KMS-11 (cell line): ENCODE data around the gene APPL1.
A peak's percentile ranks its signal among the peaks of the same experiment; 100 is the strongest.

Source experiments
- H2AFZ ChIP-seq: fragments of 200-600 bp; sonication (generic); 2 replicates; pipeline ENCODE4 v1.6.1; 2016; ENCODE audit warnings: antibody characterized with exemption, mixed run types, low read depth
- H3K27ac ChIP-seq: fragments of 200-600 bp; sonication (generic); 2 replicates; pipeline ENCODE4 v1.6.1; 2016; ENCODE audit warnings: mild to moderate bottlenecking, mixed run types
- H3K27me3 ChIP-seq: fragments of 200-600 bp; sonication (generic); 2 replicates; pipeline ENCODE4 v1.6.1; 2017; ENCODE audit warnings: mild to moderate bottlenecking, low read depth, mixed run types, moderate library complexity; ENCODE audit not compliant: insufficient read depth
- H3K36me3 ChIP-seq: fragments of 200-600 bp; sonication (generic); 2 replicates; pipeline ENCODE4 v1.6.1; 2017; ENCODE audit warnings: mild to moderate bottlenecking, mixed run types; ENCODE audit not compliant: insufficient read depth
- H3K4me1 ChIP-seq: fragments of 200-600 bp; sonication (generic); 2 replicates; pipeline ENCODE4 v1.6.1; 2016; ENCODE audit warnings: mild to moderate bottlenecking, low read depth, mixed run types; ENCODE audit not compliant: poor library complexity, severe bottlenecking
- H3K4me2 ChIP-seq: fragments of 200-600 bp; sonication (generic); 2 replicates; pipeline ENCODE4 v1.7.0; 2016; ENCODE audit warnings: mild to moderate bottlenecking, mixed run types
- H3K4me3 ChIP-seq: fragments of 200-600 bp; sonication (generic); IDR thresholded peaks from 2 replicates; pipeline ENCODE4 v1.6.1; 2017; ENCODE audit warnings: low read depth, low read length, mixed read lengths; ENCODE audit not compliant: insufficient read depth
- H3K79me2 ChIP-seq: fragments of 200-600 bp; sonication (generic); 2 replicates; pipeline ENCODE4 v1.6.1; 2016; ENCODE audit warnings: low read depth, mixed run types; ENCODE audit not compliant: insufficient read depth
- H3K9ac ChIP-seq: fragments of 200-600 bp; sonication (generic); 2 replicates; pipeline ENCODE4 v1.6.1; 2016; ENCODE audit warnings: mild to moderate bottlenecking, mixed run types
- H4K20me1 ChIP-seq: fragments of 200-600 bp; sonication (generic); 2 replicates; pipeline ENCODE4 v1.6.1; 2016; ENCODE audit warnings: mild to moderate bottlenecking, mixed run types; ENCODE audit not compliant: insufficient read depth
- CTCF ChIP-seq: fragments of 200-600 bp; sonication (generic); conservative IDR thresholded peaks from 2 replicates; pipeline ENCODE4 v1.6.1; 2017; ENCODE audit warnings: low read depth, mild to moderate bottlenecking, antibody characterized with exemption, low read length, moderate library complexity, mixed read lengths

APPL1 gene

GRCh38 chr3:57224856-57225255 is 2.7 kb upstream of the APPL1 start:
- Histone ChIP-seq H3K79me2 (peaks cover 12% of the 10 kb centered on the region; the same call in 1 of the 2 replicates), H3K36me3 (no peaks in the 10 kb centered on the region), H3K4me1 (peaks cover 16% of the 10 kb centered on the region), H3K27ac (no peak overlapping the region), H2AFZ (no peak overlapping the region), H3K4me3 (no peak overlapping the region), H3K9ac (no peak overlapping the region), H3K4me2 (no peak overlapping the region), H4K20me1 (no peaks in the 10 kb centered on the region), H3K27me3 (no peaks in the 10 kb centered on the region)
- no peak for TF ChIP-seq CTCF

GRCh38 chr3:57226176-57226575 is 1.4 kb upstream of the APPL1 start:
- Histone ChIP-seq H3K27me3 (no peaks in the 10 kb centered on the region), H2AFZ (no peak overlapping the region), H3K27ac (no peak overlapping the region), H3K9ac (no peak overlapping the region), H3K79me2 (peaks cover 20% of the 10 kb centered on the region; the same call in 1 of the 2 replicates), H3K4me1 (peaks cover 17% of the 10 kb centered on the region), H3K4me2 (no peak overlapping the region), H3K36me3 (no peaks in the 10 kb centered on the region), H4K20me1 (no peaks in the 10 kb centered on the region), H3K4me3 (no peak overlapping the region)
- TF ChIP-seq CTCF = no peak

GRCh38 chr3:57227930-57228751 is 612 bp downstream of the APPL1 start:
- H3K79me2 ChIP-seq = peaks cover 20% of the 10 kb centered on the region; the same call in 1 of the 2 replicates
- H3K27ac ChIP-seq = peak overlapping the region; percentile 49; the same call in 1 of the 2 replicates
- H4K20me1 ChIP-seq = no peaks in the 10 kb centered on the region
- peak overlapping the region; percentile 55 for H2AFZ ChIP-seq
- peak overlapping the region; percentile 26 for H3K4me3 ChIP-seq
- no peak for TF ChIP-seq CTCF
- peaks cover 17% of the 10 kb centered on the region for H3K4me1 ChIP-seq
- H3K9ac ChIP-seq = peak overlapping the region; percentile 55; the same call in 1 of the 2 replicates
- peak overlapping the region; percentile 82 for H3K4me2 ChIP-seq
- H3K27me3 ChIP-seq = no peaks in the 10 kb centered on the region
- H3K36me3 ChIP-seq = no peaks in the 10 kb centered on the region

GRCh38 chr3:57230006-57230405 is 2.5 kb downstream of the APPL1 start:
- TF ChIP-seq CTCF = no peak
- H3K9ac ChIP-seq = no peak overlapping the region
- H3K4me2 ChIP-seq = no peak overlapping the region; the same call in 1 of the 2 replicates
- H3K4me3 ChIP-seq = no peak overlapping the region
- peaks cover 17% of the 10 kb centered on the region for H3K4me1 ChIP-seq
- no peaks in the 10 kb centered on the region for H3K36me3 ChIP-seq
- H3K27ac ChIP-seq = no peak overlapping the region
- no peaks in the 10 kb centered on the region for H3K27me3 ChIP-seq
- H4K20me1 ChIP-seq = no peaks in the 10 kb centered on the region
- H2AFZ ChIP-seq = no peak overlapping the region
- H3K79me2 ChIP-seq = peaks cover 20% of the 10 kb centered on the region; the same call in 1 of the 2 replicates
